Left ventricle myocardium inferior (tissue), 1 donor: Measurements from ENCODE around the gene IL33. TPM values are rescaled to one million over a fixed set of nuclear protein-coding genes. Genes with fewer than 3 reads are reported as not detected.

ENCODE experiments used
- DNase-seq: peaks from one replicate; pipeline ENCODE4 v3.0.0-alpha.2; 2020
- H3K27ac ChIP-seq: fragments of 200-600 bp; replicated peaks from 2 replicates; pipeline ENCODE4 v1.8.0; 2021
- H3K27me3 ChIP-seq: fragments of 200-600 bp; 2 replicates; pipeline ENCODE4 v1.8.0; 2021; ENCODE audit warnings: low read depth
- H3K36me3 ChIP-seq: fragments of 200-600 bp; 2 replicates; pipeline ENCODE4 v1.8.0; 2021
- H3K4me1 ChIP-seq: fragments of 200-600 bp; 2 replicates; pipeline ENCODE4 v1.8.0; 2021
- H3K4me3 ChIP-seq: fragments of 200-600 bp; 2 replicates; pipeline ENCODE4 v1.8.0; 2021; ENCODE audit warnings: mild to moderate bottlenecking, moderate library complexity
- H3K9me3 ChIP-seq: fragments of 200-600 bp; replicated peaks from 2 replicates; pipeline ENCODE4 v1.8.0; 2021
- intact Hi-C: fragments of 100-400 bp; cut with micrococcal nuclease; formaldehyde crosslinking; loops from one replicate; pipeline ENCODE4 v1.11.0; 2022
- total RNA-seq: library from RNA; stranded (reverse); fragmentation: NEBNext Ultra II Directional; extraction: Animal tissue kit (Norgen Biotek cat#: 25700); gene quantifications from one replicate; pipeline ENCODE4 v1.2.1, GENCODE V29; 2021
- TF ChIP-seq, protein P1 (sequence below): fragments of 200-600 bp; IDR thresholded peaks from 2 replicates; pipeline ENCODE4 v1.8.0; 2021; ENCODE audit warnings: antibody characterized with exemption, mild to moderate bottlenecking, borderline replicate concordance
- donor health status: DM: no; HTN: yes; CAD: no; lungs with severe emphysema.

Gene IL33
- total RNA-seq, 1 donor from 2014 or later, result 27.1 TPM

- TF ChIP-seq, protein P1, sequence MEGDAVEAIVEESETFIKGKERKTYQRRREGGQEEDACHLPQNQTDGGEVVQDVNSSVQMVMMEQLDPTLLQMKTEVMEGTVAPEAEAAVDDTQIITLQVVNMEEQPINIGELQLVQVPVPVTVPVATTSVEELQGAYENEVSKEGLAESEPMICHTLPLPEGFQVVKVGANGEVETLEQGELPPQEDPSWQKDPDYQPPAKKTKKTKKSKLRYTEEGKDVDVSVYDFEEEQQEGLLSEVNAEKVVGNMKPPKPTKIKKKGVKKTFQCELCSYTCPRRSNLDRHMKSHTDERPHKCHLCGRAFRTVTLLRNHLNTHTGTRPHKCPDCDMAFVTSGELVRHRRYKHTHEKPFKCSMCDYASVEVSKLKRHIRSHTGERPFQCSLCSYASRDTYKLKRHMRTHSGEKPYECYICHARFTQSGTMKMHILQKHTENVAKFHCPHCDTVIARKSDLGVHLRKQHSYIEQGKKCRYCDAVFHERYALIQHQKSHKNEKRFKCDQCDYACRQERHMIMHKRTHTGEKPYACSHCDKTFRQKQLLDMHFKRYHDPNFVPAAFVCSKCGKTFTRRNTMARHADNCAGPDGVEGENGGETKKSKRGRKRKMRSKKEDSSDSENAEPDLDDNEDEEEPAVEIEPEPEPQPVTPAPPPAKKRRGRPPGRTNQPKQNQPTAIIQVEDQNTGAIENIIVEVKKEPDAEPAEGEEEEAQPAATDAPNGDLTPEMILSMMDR, result no peak
- no peak for DNase-seq
- H3K36me3 ChIP-seq, result no peaks in the 10 kb centered on the region
- H3K4me3 ChIP-seq, result no peak overlapping the region
- intact Hi-C loops, result no loop called here
- H3K27ac ChIP-seq, result peak overlapping the region; percentile 64
- H3K9me3 ChIP-seq, result no peaks in the 10 kb centered on the region
- peaks cover 81% of the 10 kb centered on the region for H3K4me1 ChIP-seq
- no peaks in the 10 kb centered on the region for H3K27me3 ChIP-seq
These were observed 9.0 kb downstream of the IL33 start for GRCh38 chr9:6224393-6225154.

GRCh38 chr9:6226696-6227095, 11.1 kb downstream of the IL33 start:
- Histone ChIP-seq H3K4me1 (peaks cover 79% of the 10 kb centered on the region), H3K36me3 (no peaks in the 10 kb centered on the region), H3K9me3 (no peaks in the 10 kb centered on the region), H3K27ac (peak overlapping the region; percentile 53), H3K4me3 (no peak overlapping the region), H3K27me3 (no peaks in the 10 kb centered on the region)
- intact Hi-C loops, result no loop called here
- TF ChIP-seq, protein P1, result no peak
- DNase-seq, result no peak

DNA sequence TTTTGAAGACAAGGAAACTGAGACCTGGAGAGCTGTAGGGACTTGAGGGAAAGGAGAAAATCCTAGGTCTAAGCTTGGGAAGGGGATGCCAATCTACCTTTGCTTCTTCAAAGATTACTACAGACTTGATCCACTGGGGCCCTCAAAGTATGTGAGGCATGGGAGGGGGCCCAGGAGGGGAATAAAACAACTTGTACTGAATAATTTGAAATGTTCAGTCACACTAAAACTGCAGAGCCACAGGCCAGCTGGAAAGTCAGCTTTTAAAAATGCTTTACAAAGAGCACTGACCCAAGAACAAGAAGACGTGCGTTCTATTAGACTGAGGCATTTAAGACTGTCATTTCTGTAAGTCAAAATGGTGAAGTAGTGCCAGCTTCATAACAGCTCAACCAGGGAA, 13.6 kb downstream of the IL33 start:
- no peak for DNase-seq
- intact Hi-C loops, result no loop called here
- peaks cover 76% of the 10 kb centered on the region for H3K4me1 ChIP-seq
- no peaks in the 10 kb centered on the region for H3K27me3 ChIP-seq
- H3K9me3 ChIP-seq, result no peaks in the 10 kb centered on the region
- peak overlapping the region; percentile 47 for H3K27ac ChIP-seq
- H3K4me3 ChIP-seq, result no peak overlapping the region
- no peaks in the 10 kb centered on the region for H3K36me3 ChIP-seq
- TF ChIP-seq, protein P1, result no peak

DNA sequence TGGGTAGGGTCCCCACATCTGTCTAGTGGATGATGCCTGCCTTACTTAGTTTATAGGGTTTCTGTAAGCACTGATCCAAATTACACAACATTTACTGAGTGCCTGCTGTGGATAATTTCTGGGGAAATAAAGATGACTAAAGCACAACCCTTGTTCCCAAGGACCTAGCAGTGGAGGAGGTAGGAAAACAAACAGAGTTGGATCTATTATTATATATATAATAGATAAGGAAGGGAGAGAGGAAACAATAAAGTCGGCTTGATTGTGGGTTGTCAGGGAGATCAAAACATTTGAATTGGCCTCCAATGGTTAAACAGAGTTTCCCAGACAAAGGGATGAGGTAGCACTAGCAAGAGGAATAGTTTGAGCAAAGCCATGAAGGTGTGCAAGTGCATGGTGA, 14.0 kb downstream of the IL33 start:
- no peaks in the 10 kb centered on the region for H3K9me3 ChIP-seq
- intact Hi-C loops, result no loop called here
- TF ChIP-seq, protein P1, result no peak
- peak overlapping the region; percentile 47 for H3K27ac ChIP-seq
- H3K4me1 ChIP-seq, result peaks cover 72% of the 10 kb centered on the region
- H3K27me3 ChIP-seq, result no peaks in the 10 kb centered on the region
- no peaks in the 10 kb centered on the region for H3K36me3 ChIP-seq
- DNase-seq, result no peak
- H3K4me3 ChIP-seq, result no peak overlapping the region

GRCh38 chr9:6230037-6230780, 14.6 kb downstream of the IL33 start:
- Histone ChIP-seq H3K27me3 (no peaks in the 10 kb centered on the region), H3K36me3 (no peaks in the 10 kb centered on the region), H3K4me3 (no peak overlapping the region), H3K9me3 (no peaks in the 10 kb centered on the region), H3K27ac (peak overlapping the region; percentile 47), H3K4me1 (peaks cover 66% of the 10 kb centered on the region)
- intact Hi-C loops, result no loop called here
- TF ChIP-seq, protein P1, result no peak
- no peak for DNase-seq
